ENCODE results near the gene PSMD12.
A peak's percentile ranks its signal among the peaks of the same experiment; 100 is the strongest.

PSMD12 gene

DNA sequence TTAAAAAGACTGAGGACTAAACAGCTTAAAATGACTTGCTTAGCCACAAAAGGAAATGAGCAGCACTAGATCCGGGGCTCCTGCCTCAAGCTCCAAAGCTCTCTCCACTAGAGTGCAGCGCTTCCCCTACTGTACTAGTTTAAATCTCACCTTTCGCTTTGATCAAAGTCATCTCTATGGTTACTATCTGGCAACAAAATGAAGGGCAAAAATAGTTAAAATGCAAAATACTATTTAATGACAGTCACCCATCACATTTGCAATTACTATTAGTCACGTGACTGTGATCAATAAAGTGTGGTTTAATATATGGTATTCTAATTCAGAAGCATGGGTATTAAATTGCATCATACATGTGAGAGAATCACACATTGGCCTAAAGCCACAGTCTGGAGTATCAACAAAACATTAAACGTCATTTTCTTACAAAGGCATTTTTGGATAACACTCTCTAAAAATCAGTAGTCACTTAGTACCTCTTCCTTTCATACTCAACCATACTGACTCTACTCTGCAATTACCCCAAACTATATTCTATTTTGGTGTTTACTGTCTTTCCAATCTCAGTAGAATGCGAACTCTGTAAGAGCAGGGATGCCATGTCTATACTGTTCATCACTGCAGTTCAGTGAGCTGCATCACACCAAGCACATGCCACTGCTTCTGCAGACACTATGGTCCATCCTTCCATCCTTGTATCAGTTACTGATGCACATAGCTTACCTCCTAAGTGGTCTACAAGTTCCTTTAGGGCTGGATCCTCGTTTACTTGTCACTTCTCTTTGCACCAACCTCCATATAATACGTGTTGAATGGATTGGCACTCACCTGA, 6.2 kb downstream of the PSMD12 start:
- peak; percentile 61 for DNase-seq (ENCODE audit: low read depth)
- no peak overlapping the region for H3K4me3 ChIP-seq (ENCODE audit: low read depth, low read length)
- TF ChIP-seq, protein P1, sequence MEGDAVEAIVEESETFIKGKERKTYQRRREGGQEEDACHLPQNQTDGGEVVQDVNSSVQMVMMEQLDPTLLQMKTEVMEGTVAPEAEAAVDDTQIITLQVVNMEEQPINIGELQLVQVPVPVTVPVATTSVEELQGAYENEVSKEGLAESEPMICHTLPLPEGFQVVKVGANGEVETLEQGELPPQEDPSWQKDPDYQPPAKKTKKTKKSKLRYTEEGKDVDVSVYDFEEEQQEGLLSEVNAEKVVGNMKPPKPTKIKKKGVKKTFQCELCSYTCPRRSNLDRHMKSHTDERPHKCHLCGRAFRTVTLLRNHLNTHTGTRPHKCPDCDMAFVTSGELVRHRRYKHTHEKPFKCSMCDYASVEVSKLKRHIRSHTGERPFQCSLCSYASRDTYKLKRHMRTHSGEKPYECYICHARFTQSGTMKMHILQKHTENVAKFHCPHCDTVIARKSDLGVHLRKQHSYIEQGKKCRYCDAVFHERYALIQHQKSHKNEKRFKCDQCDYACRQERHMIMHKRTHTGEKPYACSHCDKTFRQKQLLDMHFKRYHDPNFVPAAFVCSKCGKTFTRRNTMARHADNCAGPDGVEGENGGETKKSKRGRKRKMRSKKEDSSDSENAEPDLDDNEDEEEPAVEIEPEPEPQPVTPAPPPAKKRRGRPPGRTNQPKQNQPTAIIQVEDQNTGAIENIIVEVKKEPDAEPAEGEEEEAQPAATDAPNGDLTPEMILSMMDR (conservative IDR thresholded peaks at IDR 0.05; ENCODE audit: low read depth, low read length), result peak; percentile 61

DNA sequence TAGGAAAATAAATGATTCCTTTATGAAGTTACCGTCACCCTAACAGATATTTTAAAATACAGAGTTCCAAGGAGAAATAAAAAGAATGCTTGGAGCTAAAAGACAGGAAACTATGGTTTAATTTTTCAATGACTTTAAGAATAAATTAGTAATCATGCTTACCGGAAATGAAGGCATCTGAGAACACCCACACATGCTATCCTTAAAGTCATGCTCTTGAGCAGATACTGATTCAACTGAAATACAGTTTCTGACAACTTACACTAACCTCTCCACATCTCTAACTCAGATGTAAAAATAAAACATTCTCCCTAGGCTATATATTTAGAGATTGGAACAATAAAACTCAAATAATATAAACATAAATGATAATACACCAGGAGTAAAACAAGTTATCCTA, 7.8 kb downstream of the PSMD12 start:
- no peak overlapping the region for H3K4me3 ChIP-seq (ENCODE audit: low read depth, low read length)
- TF ChIP-seq, protein P1 (conservative IDR thresholded peaks at IDR 0.05; ENCODE audit: low read depth, low read length), result no peak
- DNase-seq (ENCODE audit: low read depth), result peak; percentile 20

DNA sequence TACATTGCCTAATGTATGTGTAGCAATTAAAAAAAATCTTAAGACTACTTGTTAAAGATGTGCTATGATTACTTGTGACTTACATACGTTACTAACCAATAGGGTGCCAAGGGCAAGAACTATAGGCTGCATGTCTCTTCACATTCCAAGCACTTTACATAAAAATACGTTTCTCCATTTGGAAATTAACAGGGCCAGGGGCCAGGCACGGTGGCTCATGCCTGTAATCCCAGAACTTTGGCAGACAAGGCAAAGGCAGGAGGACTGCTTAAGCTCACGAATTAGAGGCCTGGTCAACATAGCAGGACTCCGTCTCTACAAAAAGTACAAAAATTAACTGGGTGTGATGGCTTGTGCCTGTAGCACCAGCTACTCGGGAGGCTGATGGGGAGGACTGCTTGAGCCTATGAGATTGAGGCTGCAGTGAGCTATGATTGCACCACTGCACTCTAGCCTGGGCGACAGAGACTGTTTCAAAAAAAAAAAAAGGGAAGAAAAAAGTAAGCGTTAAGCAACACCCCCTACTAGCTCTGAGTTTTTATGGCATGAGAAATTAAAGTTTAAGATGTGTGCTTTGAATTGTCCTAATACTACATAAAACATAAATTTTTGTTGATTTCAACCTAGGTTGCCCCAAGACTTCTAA, 12.3 kb downstream of the PSMD12 start:
- TF ChIP-seq, protein P1 (conservative IDR thresholded peaks at IDR 0.05; ENCODE audit: low read depth, low read length), result no peak
- no peak overlapping the region for H3K4me3 ChIP-seq (ENCODE audit: low read depth, low read length)
- DNase-seq (ENCODE audit: low read depth), result no peak

DNA sequence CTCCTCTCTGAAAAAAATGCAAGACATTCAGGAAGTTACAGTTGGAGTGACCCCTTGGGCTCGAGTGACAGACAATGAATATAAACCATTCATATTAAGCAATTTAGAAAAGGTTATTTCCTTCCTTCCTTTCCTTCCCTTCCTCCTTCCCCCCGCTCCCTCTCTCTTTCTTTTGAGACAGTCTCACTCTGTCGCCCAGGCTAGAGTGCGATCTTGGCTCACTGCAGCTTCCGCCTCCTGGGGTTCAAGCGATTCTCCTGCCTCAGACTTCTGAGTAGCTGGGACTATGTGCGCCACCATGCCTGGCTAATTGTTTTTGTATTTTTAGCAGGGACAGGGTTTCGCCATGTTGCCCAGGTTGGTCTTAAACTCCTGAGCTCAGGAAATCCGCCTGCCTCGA, 13.2 kb downstream of the PSMD12 start:
- TF ChIP-seq, protein P1 (conservative IDR thresholded peaks at IDR 0.05; ENCODE audit: low read depth, low read length), result no peak
- no peak overlapping the region for H3K4me3 ChIP-seq (ENCODE audit: low read depth, low read length)
- DNase-seq (ENCODE audit: low read depth), result no peak

DNA sequence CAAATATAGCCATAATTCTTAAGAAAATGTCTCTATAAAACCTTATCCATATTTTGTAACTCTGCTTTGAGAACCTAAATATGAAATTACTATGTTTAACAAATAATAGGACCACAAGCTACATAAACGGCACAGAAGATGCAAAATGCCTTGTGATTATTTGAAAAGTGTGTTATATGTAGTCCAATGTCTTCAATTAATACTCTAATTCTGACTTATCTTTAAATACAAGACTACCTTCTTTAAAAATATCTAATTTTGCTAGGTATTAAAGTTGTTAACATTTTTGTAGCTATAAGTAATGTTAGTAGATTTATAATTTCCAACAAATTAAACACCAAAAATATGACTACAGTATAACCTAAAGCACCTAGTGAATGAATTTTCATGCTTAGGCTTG, 17.0 kb downstream of the PSMD12 start:
- no peak overlapping the region for H3K4me3 ChIP-seq (ENCODE audit: low read depth, low read length)
- no peak for DNase-seq (ENCODE audit: low read depth)
- TF ChIP-seq, protein P1 (conservative IDR thresholded peaks at IDR 0.05; ENCODE audit: low read depth, low read length), result no peak

DNA sequence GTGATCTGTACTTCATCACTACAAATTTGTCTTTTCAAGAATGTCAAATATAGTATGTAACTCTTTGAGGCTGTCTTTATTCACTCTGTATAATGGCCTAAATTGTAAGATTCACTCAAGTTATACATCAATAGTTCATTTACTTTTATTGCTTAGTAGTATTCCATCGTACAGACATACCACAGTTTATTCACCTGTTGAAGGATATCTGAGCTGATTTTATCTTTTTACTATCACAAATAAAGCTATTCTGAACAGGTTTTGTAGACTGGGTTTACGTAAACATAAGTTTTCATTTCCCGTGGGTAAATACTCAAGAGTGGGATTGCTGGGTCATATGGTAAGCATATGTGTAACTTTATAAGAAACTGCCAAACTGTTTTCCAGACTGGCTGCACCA, 18.6 kb downstream of the PSMD12 start:
- H3K4me3 ChIP-seq (ENCODE audit: low read depth, low read length), result no peak overlapping the region
- TF ChIP-seq, protein P1 (conservative IDR thresholded peaks at IDR 0.05; ENCODE audit: low read depth, low read length), result no peak
- DNase-seq (ENCODE audit: low read depth), result no peak
